ENCODE results near the gene TMEM123.
"Not testable (repeated sequence)": the region's sequence is repeated elsewhere in the genome, so short reads cannot be mapped to it uniquely, and the experiment has no call there.

TMEM123 gene

DNA sequence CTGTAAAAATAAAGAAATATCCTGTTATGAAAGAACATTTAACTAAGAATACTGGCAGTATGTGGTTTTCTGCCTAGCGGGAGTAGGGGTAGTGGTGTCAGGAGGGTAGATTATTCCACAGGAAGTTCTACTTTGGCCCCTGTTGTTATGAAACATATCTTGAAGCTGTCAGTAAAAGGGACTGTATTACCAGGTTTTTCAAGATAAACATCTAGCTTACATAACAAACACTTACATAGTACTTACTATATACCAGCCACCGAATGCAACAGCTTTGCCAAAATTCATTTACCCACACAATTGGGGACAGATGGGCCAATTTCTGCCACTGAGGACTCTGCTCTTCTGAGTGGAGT is 3.7 kb downstream of the TMEM123 start:
- DNase-seq (ENCODE audit: low read depth in 2 of 2) = no peak

DNA sequence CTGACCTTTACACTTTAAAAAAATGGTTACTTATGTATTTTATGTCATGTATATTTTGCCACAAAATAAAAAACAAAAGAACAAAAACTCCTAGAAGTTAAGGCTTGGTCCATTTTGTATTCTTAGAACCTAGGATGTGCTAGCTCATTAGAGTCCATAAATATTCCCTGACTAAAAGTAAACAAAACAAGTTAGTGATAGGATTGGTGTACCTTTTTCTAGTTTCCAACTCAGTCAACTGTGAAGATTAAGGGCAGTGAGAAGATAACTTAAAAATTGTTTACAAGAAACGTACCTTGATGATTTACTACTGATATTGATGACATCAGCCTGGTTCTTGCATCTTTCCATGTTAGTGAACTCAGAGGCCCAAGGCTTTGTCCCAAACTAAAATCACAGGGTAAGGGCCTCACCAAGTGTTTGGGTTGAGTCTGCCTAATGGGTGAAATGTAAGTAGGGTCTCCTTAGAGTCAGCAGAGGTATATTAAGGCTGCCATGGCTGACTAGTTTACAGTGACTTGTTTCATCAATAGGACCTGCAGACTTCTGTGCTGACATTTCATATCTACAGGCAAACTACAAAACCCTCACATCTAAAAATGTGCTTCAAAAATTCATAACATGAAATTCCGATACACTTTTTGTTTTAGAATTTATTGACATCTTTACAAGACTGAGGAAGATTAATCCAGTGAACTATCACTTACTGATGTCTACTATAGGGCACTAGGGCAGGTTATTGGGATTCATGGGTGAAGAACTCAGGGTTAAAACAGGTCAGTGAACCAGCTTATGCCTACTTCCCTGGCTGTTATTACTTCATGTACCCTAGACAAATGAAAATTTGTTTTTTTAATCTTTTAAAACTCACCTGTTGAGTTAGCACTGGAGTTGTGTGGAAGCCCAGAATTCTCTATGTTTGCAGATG is 4.4 kb downstream of the TMEM123 start:
- DNase-seq (ENCODE audit: low read depth in 2 of 2) = no peak

DNA sequence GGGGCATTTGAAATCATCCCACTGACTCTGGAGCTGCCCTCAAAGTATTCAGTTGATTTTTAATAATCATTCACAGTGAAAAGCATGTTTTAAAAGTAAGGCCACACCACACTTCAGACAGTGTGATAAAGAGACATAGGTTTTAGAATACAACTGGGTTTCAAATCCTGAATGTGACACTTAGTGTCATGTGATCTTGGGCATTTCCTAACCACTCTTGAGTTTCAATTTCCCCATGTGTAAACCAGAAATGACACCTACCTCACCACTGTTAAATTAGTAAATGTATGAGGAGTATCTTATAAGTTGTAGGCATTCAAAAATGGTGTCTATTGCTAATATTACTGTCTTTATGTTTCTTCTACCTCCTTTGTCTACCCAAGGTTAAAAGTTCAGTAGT is 5.4 kb downstream of the TMEM123 start:
- no peak for DNase-seq (ENCODE audit: low read depth in 2 of 2)

DNA sequence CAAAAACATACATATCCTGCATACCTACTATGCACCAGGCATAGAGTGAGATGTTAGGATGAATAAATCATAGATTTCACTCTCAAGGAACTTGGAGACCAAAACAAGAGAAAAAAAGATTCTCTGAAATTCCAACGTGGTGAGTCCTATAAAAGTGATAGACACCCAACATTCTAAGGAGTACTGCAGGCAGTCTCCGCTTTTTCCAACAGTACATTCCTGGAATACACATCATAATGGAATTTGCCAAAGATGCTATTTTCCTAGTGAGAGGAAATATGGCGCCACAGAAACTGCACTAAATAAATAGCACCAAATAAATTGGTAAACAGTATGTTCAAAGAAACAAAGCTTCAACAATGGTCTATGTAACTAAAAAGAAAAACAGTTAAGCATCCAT is 6.0 kb downstream of the TMEM123 start:
- no peak for DNase-seq (ENCODE audit: low read depth in 2 of 2)

DNA sequence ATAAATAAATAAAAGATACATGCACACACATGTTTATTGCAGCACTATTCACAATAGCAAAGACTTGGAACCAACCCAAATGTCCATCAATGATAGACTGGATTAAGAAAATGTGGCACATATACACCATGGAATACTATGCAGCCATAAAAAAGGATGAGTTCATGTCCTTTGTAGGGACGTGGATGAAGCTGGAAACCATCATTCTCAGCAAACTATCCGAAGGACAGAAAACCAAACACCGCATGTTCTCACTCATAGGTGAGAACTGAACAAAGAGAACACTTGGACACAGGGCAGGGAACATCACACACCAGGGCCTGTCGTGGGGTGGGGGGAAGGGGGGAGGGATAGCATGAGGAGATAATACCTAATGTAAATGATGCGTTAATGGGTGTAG is 7.9 kb downstream of the TMEM123 start:
- not testable (repeated sequence) for DNase-seq (ENCODE audit: low read depth in 2 of 2)

DNA sequence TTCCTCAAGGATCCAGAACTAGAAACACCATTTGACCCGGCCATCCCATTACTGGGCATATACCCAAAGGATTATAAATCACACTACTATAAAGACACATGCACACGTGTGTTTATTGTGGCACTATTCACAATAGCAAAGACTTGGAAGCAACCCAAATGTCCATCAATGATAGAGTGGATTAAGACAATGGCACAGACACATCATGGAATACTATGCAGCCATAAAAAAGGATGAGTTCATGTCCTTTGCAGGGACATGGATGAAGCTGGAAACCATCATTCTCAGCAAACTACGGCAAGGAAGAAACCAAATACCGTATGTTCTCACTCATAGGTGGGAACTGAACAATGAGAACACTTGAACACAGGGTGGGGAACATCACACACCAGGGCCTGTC is 8.4 kb downstream of the TMEM123 start:
- DNase-seq (ENCODE audit: low read depth in 2 of 2) = not testable (repeated sequence)

DNA sequence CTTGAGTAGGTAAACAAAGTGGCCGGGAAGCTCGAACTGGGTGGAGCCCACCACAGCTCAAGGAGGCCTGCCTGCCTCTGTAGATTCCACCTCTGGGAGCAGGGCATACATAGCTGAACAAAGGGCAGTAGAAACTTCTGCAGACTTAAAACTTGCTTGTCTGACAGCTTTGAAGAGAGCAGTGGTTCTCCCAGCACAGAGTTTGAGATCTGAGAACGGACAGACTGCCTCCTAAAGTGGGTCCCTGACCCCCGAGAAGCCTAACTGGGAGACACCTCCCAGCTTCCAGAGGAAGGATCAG is 13.6 kb downstream of the TMEM123 start:
- DNase-seq (ENCODE audit: low read depth in 2 of 2) = not testable (repeated sequence)

DNA sequence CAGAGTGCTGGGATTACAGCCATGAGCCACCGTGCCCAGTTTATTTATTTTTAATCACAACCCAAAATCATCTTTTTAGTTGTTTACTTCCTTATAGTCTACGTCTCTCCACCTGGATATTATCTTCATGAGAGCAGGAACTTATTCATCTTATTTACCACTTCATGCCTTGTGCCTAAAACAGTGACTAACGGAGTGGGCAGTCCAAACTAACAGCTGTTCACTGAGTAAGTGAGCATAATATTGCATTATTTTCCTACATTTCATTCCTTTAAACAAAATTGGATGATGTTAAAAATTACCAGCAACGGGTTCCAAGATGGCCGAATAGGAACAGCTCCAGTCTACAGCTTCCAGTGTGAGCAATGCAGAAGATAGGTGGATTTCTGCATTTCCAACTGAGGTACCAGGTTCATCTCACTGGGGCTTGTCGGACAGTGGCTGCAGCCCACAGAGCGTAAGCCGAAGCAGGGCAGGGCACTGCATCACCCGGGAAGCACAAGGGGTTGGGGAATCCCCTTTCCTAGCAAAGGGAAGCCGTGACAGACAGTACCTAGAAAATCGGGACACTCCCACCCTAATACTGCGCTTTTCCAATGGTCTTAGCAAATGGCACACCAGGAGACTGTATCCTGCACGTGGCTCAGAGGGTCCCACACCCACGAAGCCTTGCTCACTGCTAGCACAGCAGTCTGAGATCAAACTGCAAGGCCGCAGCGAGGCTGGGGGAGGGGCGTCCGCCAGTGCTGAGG is 14.1 kb downstream of the TMEM123 start:
- DNase-seq (ENCODE audit: low read depth in 2 of 2) = no peak

DNA sequence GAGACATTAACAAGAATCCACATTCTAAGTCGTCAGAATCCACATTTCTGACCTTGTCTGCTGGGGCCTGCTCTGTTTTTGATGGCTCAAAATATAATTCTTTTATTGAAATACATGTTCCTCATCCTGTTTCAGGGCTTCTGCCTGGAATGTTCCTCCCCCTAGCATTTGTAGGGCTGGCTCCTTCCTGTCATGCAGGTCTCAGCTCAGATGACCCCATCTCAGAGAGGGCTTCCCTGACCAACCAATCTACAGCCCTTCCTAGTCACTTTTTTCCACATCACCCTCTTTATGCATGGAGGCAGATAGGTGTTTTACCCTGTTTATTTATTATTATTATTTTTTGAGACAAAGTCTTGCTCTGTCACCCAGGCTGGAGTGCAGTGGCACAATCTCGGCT is 14.8 kb downstream of the TMEM123 start:
- DNase-seq (ENCODE audit: low read depth in 2 of 2) = no peak

DNA sequence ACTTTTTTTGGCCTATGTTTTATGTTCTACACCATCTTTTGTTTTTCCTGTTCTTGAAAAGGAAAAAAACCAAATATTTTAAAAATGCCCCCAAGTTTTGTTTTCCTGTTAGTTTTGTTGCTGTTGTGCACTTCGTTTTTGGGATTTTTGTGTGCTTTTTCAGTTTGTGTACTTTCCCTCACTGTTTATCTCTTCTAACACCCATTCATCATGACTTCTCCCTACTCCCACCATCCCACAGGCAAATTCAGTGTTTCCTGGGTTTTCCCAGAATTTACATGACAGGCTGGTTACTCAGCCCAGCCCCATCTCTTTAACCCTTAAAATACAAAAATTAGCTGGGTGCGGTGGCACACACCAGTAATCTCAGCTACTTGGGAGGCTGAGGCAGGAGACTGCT is 15.6 kb downstream of the TMEM123 start:
- DNase-seq (ENCODE audit: low read depth in 2 of 2) = no peak

DNA sequence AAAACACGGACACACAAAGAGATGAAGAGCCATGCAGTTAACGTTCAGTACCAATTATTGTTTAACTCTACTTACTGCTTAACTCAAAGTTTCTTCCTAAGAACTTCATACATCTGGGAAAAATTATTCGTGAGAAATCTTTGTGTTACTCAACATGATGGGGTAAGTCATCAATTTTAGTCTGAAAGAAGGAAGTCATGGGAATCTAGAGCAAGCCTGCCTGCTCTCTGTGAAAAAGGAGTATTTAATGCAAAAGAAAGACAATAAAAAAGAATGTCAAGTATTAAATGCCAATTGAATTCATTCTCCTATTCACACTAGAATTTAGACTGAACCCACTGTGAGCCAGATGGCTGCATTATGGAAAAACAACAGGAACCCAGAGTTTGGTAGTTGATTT is 16.0 kb downstream of the TMEM123 start:
- no peak for DNase-seq (ENCODE audit: low read depth in 2 of 2)

DNA sequence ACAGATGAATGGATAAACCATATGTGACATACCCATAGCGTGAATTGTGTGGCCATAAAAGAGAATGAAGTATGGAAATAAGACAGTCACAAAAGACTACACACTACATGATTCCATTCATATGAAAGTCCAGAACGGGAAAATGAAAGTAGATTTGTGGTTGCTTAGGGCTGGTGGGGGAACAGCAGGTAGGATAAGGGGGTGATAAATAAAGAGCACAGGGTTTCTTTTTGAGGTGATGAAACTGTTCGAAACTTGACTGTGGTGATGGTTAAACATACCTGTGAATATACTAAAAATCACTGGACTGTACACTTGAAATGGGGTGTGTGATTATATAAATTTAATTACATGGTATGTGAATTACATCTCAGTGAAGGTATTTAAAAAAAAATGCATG is 16.9 kb downstream of the TMEM123 start:
- DNase-seq (ENCODE audit: low read depth in 2 of 2) = no peak

DNA sequence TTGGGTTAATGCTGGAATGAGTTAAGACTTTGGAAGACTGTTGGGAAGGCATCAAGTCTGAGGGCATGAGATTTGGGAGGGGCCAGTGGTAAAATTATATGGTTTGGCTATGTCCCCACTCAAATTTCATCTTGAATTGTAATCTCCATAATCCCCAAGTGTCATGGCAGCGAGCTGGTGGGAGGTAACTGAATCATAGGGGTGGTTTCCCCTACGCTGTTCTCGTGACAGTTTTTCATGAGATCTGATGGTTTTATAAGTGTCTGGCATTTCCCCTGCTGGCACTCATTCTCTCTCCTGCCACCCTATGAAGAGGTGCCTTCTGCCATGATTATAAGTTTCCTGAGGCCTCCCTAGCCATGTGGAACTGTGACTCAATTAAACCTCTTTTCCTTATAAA is 19.0 kb downstream of the TMEM123 start:
- not testable (repeated sequence) for DNase-seq (ENCODE audit: low read depth in 2 of 2)

DNA sequence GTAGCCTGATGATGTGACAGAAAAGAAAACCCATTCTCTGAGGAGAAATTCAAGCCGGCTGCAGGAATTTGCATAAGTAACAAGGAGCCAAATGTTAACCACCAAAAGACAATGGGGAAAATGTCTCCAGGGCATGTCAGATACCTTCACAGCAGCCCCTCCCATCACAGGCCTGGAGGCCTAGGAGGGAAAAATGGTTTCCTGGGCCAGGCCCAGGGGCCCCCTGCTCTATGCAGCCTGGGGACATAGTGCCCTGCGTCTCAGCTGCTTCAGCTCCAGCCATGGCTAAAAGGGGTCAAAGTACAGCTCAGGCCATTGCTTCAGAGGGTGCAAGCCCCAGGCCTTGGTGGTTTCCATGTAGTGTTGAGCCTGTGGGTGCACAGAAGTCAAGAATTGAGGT is 20.0 kb downstream of the TMEM123 start:
- not testable (repeated sequence) for DNase-seq (ENCODE audit: low read depth in 2 of 2)

DNA sequence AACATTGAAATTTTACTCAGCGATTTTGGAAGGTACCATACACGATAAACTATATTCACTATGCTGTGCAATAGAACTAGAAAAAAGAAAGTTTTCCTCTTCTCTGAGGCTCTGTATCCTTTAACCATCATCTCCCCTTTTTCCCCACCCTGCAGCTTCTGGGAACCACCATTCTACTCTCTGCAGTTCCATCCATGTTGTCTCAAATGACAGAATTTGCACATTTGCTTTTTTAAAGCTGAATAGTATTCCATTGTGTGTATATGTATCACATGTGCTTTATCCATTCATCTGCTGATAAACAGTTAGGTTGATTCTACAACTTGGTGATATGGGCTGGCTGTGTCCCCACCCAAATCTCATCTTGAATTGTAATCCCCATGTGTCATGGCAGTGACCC is 21.2 kb downstream of the TMEM123 start:
- DNase-seq (ENCODE audit: low read depth in 2 of 2) = no peak

DNA sequence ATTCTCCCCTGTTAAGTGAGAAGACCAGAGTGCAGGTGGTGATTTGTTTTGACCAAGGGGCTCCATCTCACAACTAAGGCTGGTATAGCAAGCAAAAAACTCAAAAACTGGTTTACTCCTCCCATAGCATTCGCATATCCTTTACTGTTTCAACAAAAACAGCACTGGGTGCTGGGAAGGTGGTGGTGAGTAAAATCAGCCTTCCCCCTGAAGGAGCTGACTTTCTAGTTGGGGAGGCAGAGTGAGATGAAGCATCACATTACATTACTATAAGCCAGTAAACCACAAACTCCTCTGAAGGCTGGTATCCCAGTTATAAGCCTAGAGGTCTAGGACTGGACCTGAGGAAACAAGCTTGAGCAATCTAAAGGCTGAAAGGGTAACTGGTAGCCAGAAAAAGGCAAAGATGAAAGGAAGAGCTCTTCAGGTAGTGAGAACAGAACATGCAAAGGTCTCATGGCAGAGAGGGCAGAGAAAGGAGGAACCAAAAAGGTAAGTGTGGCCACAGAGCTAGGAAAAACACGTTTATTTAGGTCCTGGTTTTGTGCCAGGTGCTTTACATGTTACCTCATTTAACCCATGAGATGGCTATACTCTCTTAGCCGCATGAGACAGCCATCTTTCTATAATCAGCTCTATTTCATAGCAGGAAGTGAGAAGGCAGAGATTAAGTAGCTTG is 22.3 kb downstream of the TMEM123 start:
- no peak for DNase-seq (ENCODE audit: low read depth in 2 of 2)

DNA sequence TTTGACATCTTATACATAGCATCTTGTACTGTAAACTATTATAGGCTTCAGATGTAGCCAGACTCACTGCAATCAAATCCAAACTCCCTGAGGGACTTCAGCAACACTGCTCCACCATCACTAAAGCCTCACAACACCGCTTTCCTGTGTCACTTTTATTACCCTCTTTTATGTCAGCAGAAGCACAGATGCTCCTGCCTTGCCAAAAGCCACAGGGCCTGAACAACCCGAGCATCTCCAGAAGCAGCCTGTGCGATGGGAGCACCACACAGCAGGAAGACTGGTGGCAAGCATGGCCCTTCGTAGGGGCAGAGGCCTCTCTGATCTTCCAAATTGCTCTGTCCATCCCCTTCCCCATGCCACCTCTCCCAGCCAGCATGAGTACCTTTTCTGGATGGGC is 22.9 kb downstream of the TMEM123 start:
- no peak for DNase-seq (ENCODE audit: low read depth in 2 of 2)

DNA sequence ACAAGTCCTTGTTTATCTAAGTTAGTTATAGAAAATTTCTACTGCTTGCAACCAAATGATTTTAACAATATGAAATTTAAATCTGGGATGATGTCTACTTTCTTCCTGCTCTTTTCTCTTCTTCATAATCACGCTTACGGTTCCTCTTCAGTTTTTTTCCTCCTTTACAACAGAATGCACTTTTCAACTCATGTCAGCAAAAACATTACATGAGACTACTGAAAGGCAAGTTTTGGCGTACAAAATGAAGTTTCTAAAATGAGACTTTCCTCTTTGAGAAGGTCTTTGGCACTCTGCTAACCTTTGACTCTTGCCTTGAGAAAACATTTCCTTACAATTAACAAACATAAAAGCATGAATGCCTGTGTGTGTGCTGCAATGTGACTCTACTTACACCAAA is 23.3 kb downstream of the TMEM123 start:
- no peak for DNase-seq (ENCODE audit: low read depth in 2 of 2)

DNA sequence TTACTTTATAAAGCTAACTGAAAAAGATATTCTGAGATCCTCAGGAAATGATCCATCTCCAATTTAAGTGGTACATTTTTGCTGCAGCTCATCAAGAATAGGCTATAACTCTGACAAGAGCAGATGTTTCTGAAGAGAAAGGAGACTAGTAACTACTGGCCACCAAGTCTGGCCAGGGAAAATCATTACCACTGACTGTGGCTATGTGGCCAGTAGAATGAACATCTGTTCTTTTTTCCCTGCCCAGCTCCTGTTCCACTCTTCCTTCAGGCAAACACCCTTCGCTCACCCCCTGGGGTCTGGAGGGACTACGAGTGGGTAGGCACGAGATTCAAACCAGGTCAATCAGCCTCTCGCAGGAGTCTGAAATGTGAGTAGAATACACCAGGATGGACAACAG is 23.9 kb downstream of the TMEM123 start:
- no peak for DNase-seq (ENCODE audit: low read depth in 2 of 2)

DNA sequence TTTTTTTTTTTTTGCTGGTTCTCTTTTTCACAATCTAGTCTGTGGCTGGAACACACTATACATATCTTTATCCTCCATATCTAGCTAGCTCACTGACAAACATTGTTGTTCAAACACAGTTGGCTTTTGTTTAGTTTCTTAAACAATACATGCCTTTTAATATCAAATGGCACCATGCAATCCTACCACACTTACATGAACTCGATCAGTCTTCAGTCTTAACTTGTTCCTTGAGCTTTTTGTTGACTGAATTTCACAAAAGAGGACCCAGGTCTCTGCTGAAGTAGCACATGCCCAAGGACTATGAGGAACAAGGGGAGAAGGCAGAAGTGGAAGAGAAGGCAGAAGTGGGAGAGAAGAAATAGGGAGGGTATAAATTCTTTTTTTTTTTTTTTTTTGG is 25.5 kb downstream of the TMEM123 start:
- no peak for DNase-seq (ENCODE audit: low read depth in 2 of 2)

DNA sequence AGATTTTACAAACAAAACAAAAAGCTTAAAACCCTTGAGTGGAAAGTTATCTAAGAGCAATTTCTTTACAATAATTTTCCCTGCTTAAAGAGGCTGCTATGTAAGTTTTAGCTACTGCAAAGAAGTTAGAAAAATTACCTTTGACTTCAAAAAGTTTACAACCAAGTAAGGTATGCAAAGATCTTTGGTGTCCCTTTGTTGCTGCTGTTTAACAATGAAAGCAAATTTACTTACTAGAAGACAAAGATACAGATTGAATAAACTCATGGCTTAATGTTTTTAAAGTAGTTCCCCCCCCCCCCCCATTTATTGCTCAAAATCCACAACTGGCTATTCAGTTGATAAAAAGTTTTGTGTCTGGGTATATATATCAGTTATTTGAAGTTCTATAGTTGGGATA is 26.0 kb downstream of the TMEM123 start:
- DNase-seq (ENCODE audit: low read depth in 2 of 2) = no peak

DNA sequence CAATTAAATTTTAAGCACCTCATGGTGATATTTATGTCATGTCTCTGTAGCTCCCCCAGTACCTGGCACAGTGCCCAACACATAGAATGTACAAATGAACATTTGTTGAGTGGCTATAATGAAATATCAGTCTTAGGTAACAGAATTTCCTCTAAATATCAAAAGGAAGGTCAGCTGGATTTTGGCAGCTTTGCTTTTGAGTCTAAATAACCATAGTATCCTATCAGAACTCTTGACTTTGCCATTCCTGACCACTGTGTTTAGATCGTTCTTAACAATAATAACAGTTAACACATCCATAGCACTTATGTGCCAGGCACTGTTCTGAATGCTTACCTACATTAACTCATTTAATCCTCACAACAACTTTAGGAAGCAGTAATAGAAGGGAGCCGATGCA is 26.6 kb downstream of the TMEM123 start:
- DNase-seq (ENCODE audit: low read depth in 2 of 2) = no peak

DNA sequence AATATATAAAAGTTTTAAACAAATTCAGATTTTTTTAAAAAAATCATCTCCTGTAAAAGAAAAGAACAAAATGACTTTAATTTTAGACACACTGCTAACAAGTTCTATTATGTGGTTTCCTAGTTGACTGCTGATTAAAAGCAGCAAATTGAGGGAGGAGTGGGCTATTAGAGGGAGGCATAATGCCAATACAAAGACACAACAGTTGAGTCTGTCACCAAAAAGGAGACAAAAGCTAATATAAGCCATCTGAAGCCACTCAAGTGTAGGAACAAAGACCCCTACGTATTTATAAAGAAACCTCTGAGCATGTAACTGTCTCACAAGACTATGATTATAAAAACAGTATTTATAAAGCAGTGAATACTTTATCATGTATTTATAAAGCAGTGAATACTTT is 28.6 kb downstream of the TMEM123 start:
- no peak for DNase-seq (ENCODE audit: low read depth in 2 of 2)

All from stimulated activated CD8-positive, alpha-beta memory T cell treated with anti-CD3 and anti-CD28 coated beads, Interleukin-7, amount 100 ng/mL, for 4 hours (primary cell).